ENCODE measurements around the gene CCDC180.

Gene CCDC180

GRCh38 chr9:97310896-97311295 lies 3.4 kb downstream of the CCDC180 start:
- no peak for TF ChIP-seq CTCF (IDR thresholded peaks at IDR 0.05)
- Histone ChIP-seq H3K27ac (no peak overlapping the region), H3K4me3 (no peak overlapping the region)
- DNase-seq (ENCODE audit: low spot score): no peak

- TF ChIP-seq CTCF (IDR thresholded peaks at IDR 0.05): no peak
- no peak for DNase-seq (ENCODE audit: low spot score)
- H3K27ac ChIP-seq: no peak overlapping the region
- no peak overlapping the region for H3K4me3 ChIP-seq
Observed at GRCh38 chr9:97311798-97312500, 4.5 kb downstream of the CCDC180 start.

- no peak overlapping the region for H3K27ac ChIP-seq
- TF ChIP-seq CTCF (IDR thresholded peaks at IDR 0.05): no peak
Observed at GRCh38 chr9:97312556-97312955, 5.1 kb downstream of the CCDC180 start.

GRCh38 chr9:97313243-97313642 lies 5.8 kb downstream of the CCDC180 start:
- no peak overlapping the region for H3K4me3 ChIP-seq
- no peak for DNase-seq (ENCODE audit: low spot score)
- H3K27ac ChIP-seq: no peak overlapping the region
- TF ChIP-seq CTCF (IDR thresholded peaks at IDR 0.05): no peak

More at GRCh38 chr9:97312556-97312955, 5.1 kb downstream of the CCDC180 start:
- no peak overlapping the region for H3K4me3 ChIP-seq
- DNase-seq (ENCODE audit: low spot score): no peak

GRCh38 chr9:97313746-97314145 lies 6.3 kb downstream of the CCDC180 start:
- TF ChIP-seq CTCF (IDR thresholded peaks at IDR 0.05): no peak
- H3K4me3 ChIP-seq: no peak overlapping the region
- DNase-seq (ENCODE audit: low spot score): no peak
- H3K27ac ChIP-seq: no peak overlapping the region

- DNase-seq (ENCODE audit: low spot score): no peak
- H3K27ac ChIP-seq: no peak overlapping the region
- TF ChIP-seq CTCF (IDR thresholded peaks at IDR 0.05): no peak
- H3K4me3 ChIP-seq: no peak overlapping the region
Observed at GRCh38 chr9:97314503-97314902, 7.0 kb downstream of the CCDC180 start.

- no peak overlapping the region for H3K4me3 ChIP-seq
- TF ChIP-seq CTCF (IDR thresholded peaks at IDR 0.05): no peak
- H3K27ac ChIP-seq: no peak overlapping the region
- DNase-seq (ENCODE audit: low spot score): no peak
Observed at GRCh38 chr9:97315550-97315949, 8.1 kb downstream of the CCDC180 start.
